Measurements from ENCODE around the gene EZH2.

The EZH2 gene

DNA sequence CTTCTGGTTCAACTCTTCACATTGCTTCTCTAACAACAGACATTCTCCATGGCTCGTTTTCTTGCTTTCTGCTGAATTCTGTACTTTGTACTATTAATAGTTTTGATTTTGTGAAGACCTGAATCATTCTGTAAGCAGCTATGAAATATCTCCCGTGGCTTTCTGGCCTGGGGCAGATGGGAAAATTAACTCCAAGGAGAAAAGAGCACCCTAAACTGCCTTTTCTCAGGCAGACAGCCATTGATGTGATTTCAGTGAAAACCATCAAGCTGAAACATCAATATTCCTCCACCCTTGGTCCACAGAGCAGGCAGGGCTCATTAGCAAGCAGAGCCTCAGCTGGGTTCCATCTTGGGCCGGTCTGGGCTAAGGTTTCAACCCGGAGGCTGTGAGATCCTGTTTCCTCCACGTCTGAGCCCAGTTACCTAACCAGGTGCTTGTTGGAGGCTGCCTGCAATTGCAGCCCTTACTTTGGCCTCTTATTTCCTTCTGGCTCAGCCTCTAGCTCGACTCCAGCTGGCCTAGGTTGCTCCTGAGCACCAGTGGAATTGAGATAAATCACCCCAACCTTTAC, 21.1 kb upstream of the EZH2 start:
- Histone ChIP-seq H3K36me3 (ENCODE audit: control insufficient read depth in 1 of 2, insufficient read depth in 2 of 2, low read length in 2 of 2) (no peaks in the 10 kb centered on the region), H3K9me3 (ENCODE audit: control insufficient read depth in 1 of 2, low read length in 2 of 2) (no peaks in the 10 kb centered on the region), H3K27me3 (ENCODE audit: control insufficient read depth in 1 of 2, insufficient read depth in 2 of 2, low read length in 2 of 2) (peaks cover 15 to 18% of the 10 kb centered on the region in 2 donors), H3K4me3 (ENCODE audit: low read depth in 1 of 2, low read length in 2 of 2) (no peak overlapping the region), H3K4me1 (ENCODE audit: control insufficient read depth in 1 of 2, insufficient read depth in 2 of 2, low read length in 2 of 2) (no peaks in the 10 kb centered on the region), H3K27ac (ENCODE audit: low read depth, low read length) (no peak overlapping the region), H3K9ac (ENCODE audit: low read depth in 1 of 2, low read length in 2 of 2) (no peak overlapping the region)

DNA sequence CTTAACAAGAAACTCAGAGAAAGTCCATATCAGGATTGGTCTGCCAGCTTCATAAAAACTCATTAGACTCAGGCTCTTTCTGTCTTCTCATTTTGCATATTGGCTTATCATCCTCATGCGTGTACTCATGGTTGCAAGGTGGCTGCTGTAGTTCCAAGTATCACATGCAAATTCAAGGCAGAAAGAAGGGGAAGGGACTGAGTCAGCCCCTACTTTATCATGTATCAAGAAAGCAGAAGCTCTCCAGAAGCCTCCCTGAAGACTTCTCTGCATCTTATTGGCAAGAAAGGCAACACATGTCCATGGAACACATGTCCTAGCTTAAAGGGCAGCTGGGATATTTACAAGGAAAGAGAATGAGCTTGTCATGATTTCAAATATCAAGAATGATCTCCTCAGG, 19.4 kb upstream of the EZH2 start:
- Histone ChIP-seq H3K27me3 (ENCODE audit: control insufficient read depth in 1 of 2, insufficient read depth in 2 of 2, low read length in 2 of 2) (peaks cover 5 to 6% of the 10 kb centered on the region in 2 donors), H3K4me3 (ENCODE audit: low read depth in 1 of 2, low read length in 2 of 2) (no peak overlapping the region), H3K9me3 (ENCODE audit: control insufficient read depth in 1 of 2, low read length in 2 of 2) (no peaks in the 10 kb centered on the region), H3K9ac (ENCODE audit: low read depth in 1 of 2, low read length in 2 of 2) (no peak overlapping the region), H3K27ac (ENCODE audit: low read depth, low read length) (no peak overlapping the region), H3K4me1 (ENCODE audit: control insufficient read depth in 1 of 2, insufficient read depth in 2 of 2, low read length in 2 of 2) (no peaks in the 10 kb centered on the region), H3K36me3 (ENCODE audit: control insufficient read depth in 1 of 2, insufficient read depth in 2 of 2, low read length in 2 of 2) (no peaks in the 10 kb centered on the region)

- Histone ChIP-seq H3K27me3 (ENCODE audit: control insufficient read depth in 1 of 2, insufficient read depth in 2 of 2, low read length in 2 of 2) (no peaks in the 10 kb centered on the region), H3K36me3 (ENCODE audit: control insufficient read depth in 1 of 2, insufficient read depth in 2 of 2, low read length in 2 of 2) (no peaks in the 10 kb centered on the region), H3K9me3 (ENCODE audit: control insufficient read depth in 1 of 2, low read length in 2 of 2) (no peaks in the 10 kb centered on the region), H3K9ac (ENCODE audit: low read depth in 1 of 2, low read length in 2 of 2) (no peak overlapping the region), H3K27ac (ENCODE audit: low read depth, low read length) (no peak overlapping the region), H3K4me1 (ENCODE audit: control insufficient read depth in 1 of 2, insufficient read depth in 2 of 2, low read length in 2 of 2) (no peaks in the 10 kb centered on the region), H3K4me3 (ENCODE audit: low read depth in 1 of 2, low read length in 2 of 2) (no peak overlapping the region)
These were observed 17.1 kb upstream of the EZH2 start for GRCh38 chr7:148901178-148901577.

DNA sequence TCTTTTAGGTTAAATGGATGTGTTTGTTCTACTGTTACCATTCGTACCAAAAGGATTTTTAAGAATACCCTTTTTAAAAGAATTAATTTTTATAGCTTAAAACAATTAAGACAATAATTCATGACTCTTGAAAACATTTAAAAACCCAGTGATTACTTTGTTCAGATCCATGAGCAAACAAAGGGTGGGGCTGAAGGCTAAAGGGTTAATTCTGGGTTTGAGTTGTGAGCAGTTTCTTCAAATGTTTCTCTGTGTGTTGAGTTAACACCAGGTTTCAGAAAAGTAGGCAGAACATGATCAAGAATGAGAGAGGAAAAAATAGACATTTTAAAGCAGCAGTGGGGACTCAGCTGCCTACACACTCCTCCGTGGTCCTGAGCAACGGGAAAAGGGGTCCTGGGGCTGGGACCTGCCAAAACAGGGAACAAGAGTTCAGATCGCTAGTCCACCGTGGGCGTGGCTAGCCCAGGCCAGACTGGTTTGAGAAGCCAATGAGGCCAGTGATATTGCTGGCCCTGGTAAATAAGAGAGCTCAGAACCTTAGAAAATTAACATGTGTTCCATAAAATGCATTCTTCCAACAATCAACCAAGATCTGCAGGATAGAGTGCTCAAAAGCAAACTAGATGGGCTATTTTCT, 14.9 kb upstream of the EZH2 start:
- H3K27ac ChIP-seq (ENCODE audit: low read depth, low read length), result no peak overlapping the region
- H3K27me3 ChIP-seq (ENCODE audit: control insufficient read depth in 1 of 2, insufficient read depth in 2 of 2, low read length in 2 of 2), result no peaks in the 10 kb centered on the region

GRCh38 chr7:148894591-148894990, 10.5 kb upstream of the EZH2 start:
- Histone ChIP-seq H3K9ac (ENCODE audit: low read depth in 1 of 2, low read length in 2 of 2) (no peak overlapping the region), H3K36me3 (ENCODE audit: control insufficient read depth in 1 of 2, insufficient read depth in 2 of 2, low read length in 2 of 2) (no peaks in the 10 kb centered on the region), H3K27me3 (ENCODE audit: control insufficient read depth in 1 of 2, insufficient read depth in 2 of 2, low read length in 2 of 2) (no peaks in the 10 kb centered on the region), H3K27ac (ENCODE audit: low read depth, low read length) (no peak overlapping the region), H3K4me1 (ENCODE audit: control insufficient read depth in 1 of 2, insufficient read depth in 2 of 2, low read length in 2 of 2) (no peaks in the 10 kb centered on the region), H3K9me3 (ENCODE audit: control insufficient read depth in 1 of 2, low read length in 2 of 2) (no peaks in the 10 kb centered on the region), H3K4me3 (ENCODE audit: low read depth in 1 of 2, low read length in 2 of 2) (no peak overlapping the region)

More for the DNA sequence above, 14.9 kb upstream of the EZH2 start:
- H3K4me1 ChIP-seq (ENCODE audit: control insufficient read depth in 1 of 2, insufficient read depth in 2 of 2, low read length in 2 of 2), result no peaks in the 10 kb centered on the region
- H3K9ac ChIP-seq (ENCODE audit: low read depth in 1 of 2, low read length in 2 of 2), result no peak overlapping the region
- no peak overlapping the region for H3K4me3 ChIP-seq (ENCODE audit: low read depth in 1 of 2, low read length in 2 of 2)
- no peaks in the 10 kb centered on the region for H3K9me3 ChIP-seq (ENCODE audit: control insufficient read depth in 1 of 2, low read length in 2 of 2)
- no peaks in the 10 kb centered on the region for H3K36me3 ChIP-seq (ENCODE audit: control insufficient read depth in 1 of 2, insufficient read depth in 2 of 2, low read length in 2 of 2)

DNA sequence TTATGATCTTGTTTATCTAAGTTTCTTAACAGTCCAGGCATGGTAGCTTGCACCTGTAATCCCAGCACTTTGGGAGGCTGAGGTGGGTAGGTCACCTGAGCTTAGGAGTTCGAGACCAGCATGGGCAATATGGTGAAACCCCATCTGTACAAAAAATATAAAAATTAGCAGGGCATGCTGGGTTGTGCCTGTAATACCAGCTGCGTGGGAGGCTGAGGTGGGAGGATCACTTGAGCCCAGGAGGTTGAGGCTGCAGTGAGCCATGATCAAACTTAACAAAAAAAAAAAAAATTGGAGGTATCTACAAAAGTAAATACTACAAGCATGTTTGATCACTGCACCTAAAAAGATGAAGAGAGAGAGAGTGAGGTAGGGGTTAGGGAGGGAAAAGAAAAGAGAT, 9.0 kb upstream of the EZH2 start:
- no peaks in the 10 kb centered on the region for H3K4me1 ChIP-seq (ENCODE audit: control insufficient read depth in 1 of 2, insufficient read depth in 2 of 2, low read length in 2 of 2)
- H3K36me3 ChIP-seq (ENCODE audit: control insufficient read depth in 1 of 2, insufficient read depth in 2 of 2, low read length in 2 of 2), result no peaks in the 10 kb centered on the region
- no peaks in the 10 kb centered on the region for H3K27me3 ChIP-seq (ENCODE audit: control insufficient read depth in 1 of 2, insufficient read depth in 2 of 2, low read length in 2 of 2)
- no peak overlapping the region for H3K9ac ChIP-seq (ENCODE audit: low read depth in 1 of 2, low read length in 2 of 2)
- no peak overlapping the region for H3K27ac ChIP-seq (ENCODE audit: low read depth, low read length)
- no peaks in the 10 kb centered on the region for H3K9me3 ChIP-seq (ENCODE audit: control insufficient read depth in 1 of 2, low read length in 2 of 2)
- H3K4me3 ChIP-seq (ENCODE audit: low read depth in 1 of 2, low read length in 2 of 2), result no peak overlapping the region

GRCh38 chr7:148888300-148888699, 4.2 kb upstream of the EZH2 start:
- Histone ChIP-seq H3K4me3 (ENCODE audit: low read depth in 1 of 2, low read length in 2 of 2) (no peak overlapping the region), H3K4me1 (ENCODE audit: control insufficient read depth in 1 of 2, insufficient read depth in 2 of 2, low read length in 2 of 2) (no peaks in the 10 kb centered on the region), H3K27ac (ENCODE audit: low read depth, low read length) (no peak overlapping the region), H3K27me3 (ENCODE audit: control insufficient read depth in 1 of 2, insufficient read depth in 2 of 2, low read length in 2 of 2) (no peaks in the 10 kb centered on the region), H3K9ac (ENCODE audit: low read depth in 1 of 2, low read length in 2 of 2) (no peak overlapping the region), H3K36me3 (ENCODE audit: control insufficient read depth in 1 of 2, insufficient read depth in 2 of 2, low read length in 2 of 2) (no peaks in the 10 kb centered on the region), H3K9me3 (ENCODE audit: control insufficient read depth in 1 of 2, low read length in 2 of 2) (no peaks in the 10 kb centered on the region)

DNA sequence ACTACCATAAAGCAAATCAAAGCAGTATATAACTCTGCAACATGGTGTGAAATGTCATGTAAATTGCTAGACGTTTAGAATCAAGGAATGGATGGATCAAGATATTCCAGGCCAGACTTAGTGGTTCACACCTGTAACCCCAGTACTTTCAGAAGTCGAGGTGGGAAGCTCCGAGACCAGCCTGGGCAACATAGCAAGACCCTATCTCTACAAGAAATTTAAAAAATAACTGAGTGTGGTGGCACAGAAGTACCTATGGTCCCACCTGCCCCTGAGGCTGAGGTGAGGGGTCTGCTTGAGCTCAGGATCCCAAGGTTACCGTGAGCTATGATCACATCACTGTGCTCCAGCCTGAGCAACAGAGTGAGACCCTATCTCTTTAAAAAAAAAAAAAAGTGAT, 2.8 kb upstream of the EZH2 start:
- Histone ChIP-seq H3K27me3 (ENCODE audit: control insufficient read depth in 1 of 2, insufficient read depth in 2 of 2, low read length in 2 of 2) (no peaks in the 10 kb centered on the region), H3K4me3 (ENCODE audit: low read depth in 1 of 2, low read length in 2 of 2) (no peak overlapping the region), H3K9ac (ENCODE audit: low read depth in 1 of 2, low read length in 2 of 2) (no peak overlapping the region), H3K27ac (ENCODE audit: low read depth, low read length) (no peak overlapping the region), H3K36me3 (ENCODE audit: control insufficient read depth in 1 of 2, insufficient read depth in 2 of 2, low read length in 2 of 2) (no peaks in the 10 kb centered on the region), H3K4me1 (ENCODE audit: control insufficient read depth in 1 of 2, insufficient read depth in 2 of 2, low read length in 2 of 2) (peaks cover 0 to 12% of the 10 kb centered on the region in 2 donors), H3K9me3 (ENCODE audit: control insufficient read depth in 1 of 2, low read length in 2 of 2) (no peaks in the 10 kb centered on the region)

- no peaks in the 10 kb centered on the region for H3K9me3 ChIP-seq (ENCODE audit: control insufficient read depth in 1 of 2, low read length in 2 of 2)
- peak overlapping the region; percentile 79 for H3K27ac ChIP-seq (ENCODE audit: low read depth, low read length)
- H3K36me3 ChIP-seq (ENCODE audit: control insufficient read depth in 1 of 2, insufficient read depth in 2 of 2, low read length in 2 of 2), result no peaks in the 10 kb centered on the region
- peaks cover 0 to 12% of the 10 kb centered on the region in 2 donors for H3K4me1 ChIP-seq (ENCODE audit: control insufficient read depth in 1 of 2, insufficient read depth in 2 of 2, low read length in 2 of 2)
- H3K27me3 ChIP-seq (ENCODE audit: control insufficient read depth in 1 of 2, insufficient read depth in 2 of 2, low read length in 2 of 2), result no peaks in the 10 kb centered on the region
- H3K4me3 ChIP-seq (ENCODE audit: low read depth in 1 of 2, low read length in 2 of 2), result peak overlapping the region; percentile 67 to 80
- H3K9ac ChIP-seq (ENCODE audit: low read depth in 1 of 2, low read length in 2 of 2), result peak overlapping the region; percentile 69 to 70
These were observed 370 bp upstream of the EZH2 start for GRCh38 chr7:148884299-148885022.

GRCh38 chr7:148883266-148884048, 634 bp downstream of the EZH2 start:
- peak overlapping the region; percentile 20 for H3K27ac ChIP-seq (ENCODE audit: low read depth, low read length)
- no peaks in the 10 kb centered on the region for H3K9me3 ChIP-seq (ENCODE audit: control insufficient read depth in 1 of 2, low read length in 2 of 2)
- H3K4me3 ChIP-seq (ENCODE audit: low read depth in 1 of 2, low read length in 2 of 2), result peak overlapping the region; percentile 79 to 80
- peaks cover 0 to 12% of the 10 kb centered on the region in 2 donors for H3K4me1 ChIP-seq (ENCODE audit: control insufficient read depth in 1 of 2, insufficient read depth in 2 of 2, low read length in 2 of 2)
- H3K27me3 ChIP-seq (ENCODE audit: control insufficient read depth in 1 of 2, insufficient read depth in 2 of 2, low read length in 2 of 2), result no peaks in the 10 kb centered on the region
- peak overlapping the region; percentile 69 to 78 for H3K9ac ChIP-seq (ENCODE audit: low read depth in 1 of 2, low read length in 2 of 2)
- no peaks in the 10 kb centered on the region for H3K36me3 ChIP-seq (ENCODE audit: control insufficient read depth in 1 of 2, insufficient read depth in 2 of 2, low read length in 2 of 2)

Measured in duodenal mucosa (tissue), 2 donors.